ENCODE measurements around the gene HTRA3.

Gene HTRA3

DNA sequence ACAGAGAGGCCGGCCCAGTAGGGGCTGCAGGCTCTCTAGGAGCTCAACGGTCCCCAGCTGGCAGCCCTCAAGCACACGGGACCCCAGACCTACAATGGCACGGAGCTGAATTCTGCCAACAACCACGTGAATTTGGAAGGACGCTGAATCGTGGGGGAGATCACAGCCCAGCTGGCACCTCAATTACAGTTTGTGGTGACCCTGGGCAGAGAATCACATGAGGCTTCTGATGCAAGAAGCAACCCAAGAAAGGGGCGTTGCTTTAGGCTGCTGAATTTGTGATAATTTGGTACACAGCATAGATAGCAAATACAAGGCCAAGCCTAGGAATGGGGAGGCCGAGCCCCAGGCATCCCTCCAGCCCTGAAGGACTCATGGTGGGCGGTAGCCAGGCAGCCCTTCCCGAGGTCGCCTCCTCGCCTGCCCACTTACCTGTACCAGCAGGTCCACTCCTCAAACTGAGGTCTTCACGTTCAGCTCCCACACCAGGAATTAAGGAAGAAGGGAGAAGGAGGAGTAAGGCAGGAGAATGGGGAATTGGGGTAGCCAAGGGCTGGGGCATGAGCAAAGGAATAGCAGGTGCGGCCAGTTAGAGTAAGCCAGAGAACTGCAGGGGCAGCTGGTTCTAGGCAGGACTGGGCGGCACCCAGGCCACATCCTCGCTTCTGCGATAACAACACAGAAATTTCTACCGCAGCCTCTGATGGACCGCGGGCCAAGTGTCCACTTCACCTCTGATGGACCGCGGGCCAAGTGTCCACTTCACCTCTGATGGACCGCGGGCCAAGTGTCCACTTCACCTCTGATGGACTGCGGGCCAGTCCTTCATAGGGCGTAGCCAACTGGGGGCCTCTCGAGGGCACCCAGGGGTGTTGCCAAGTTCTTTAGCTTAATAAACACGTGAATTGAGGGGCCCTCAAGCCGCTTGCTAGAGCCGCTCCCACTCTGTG lies 23.4 kb upstream of the HTRA3 start:
- Histone ChIP-seq H3K27ac (peak overlapping the region in 4 of 21 experiments; percentile 60 to 88 (median 72)), H3K4me3 (no peak overlapping the region)

- no peak overlapping the region for H3K4me3 ChIP-seq
- peak overlapping the region in 9 of 21 experiments; percentile 3 to 88 (median 60) for H3K27ac ChIP-seq
Measured at GRCh38 chr4:8247047-8247930, 22.3 kb upstream of the HTRA3 start.

DNA sequence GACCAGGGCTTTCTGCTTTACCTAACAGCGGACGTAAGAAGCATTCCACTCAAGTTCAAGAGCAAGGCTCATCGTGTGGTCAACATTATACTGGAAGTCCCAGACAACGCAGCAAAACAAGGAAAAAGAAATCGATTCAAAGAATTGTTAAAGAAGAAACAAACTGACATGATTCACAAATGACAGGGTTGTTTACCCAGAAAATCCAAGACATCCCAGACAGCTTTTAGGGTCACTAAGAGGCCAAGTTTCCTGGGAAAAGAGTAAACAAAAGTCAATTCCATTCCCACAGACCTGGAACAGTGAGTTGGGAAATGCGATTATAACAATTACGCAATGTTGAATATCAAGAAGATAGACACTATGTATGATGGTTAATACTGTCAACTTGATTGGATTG lies 21.5 kb upstream of the HTRA3 start:
- H3K4me3 ChIP-seq: no peak overlapping the region
- H3K27ac ChIP-seq: peak overlapping the region in 6 of 21 experiments; percentile 3 to 88 (median 63)

DNA sequence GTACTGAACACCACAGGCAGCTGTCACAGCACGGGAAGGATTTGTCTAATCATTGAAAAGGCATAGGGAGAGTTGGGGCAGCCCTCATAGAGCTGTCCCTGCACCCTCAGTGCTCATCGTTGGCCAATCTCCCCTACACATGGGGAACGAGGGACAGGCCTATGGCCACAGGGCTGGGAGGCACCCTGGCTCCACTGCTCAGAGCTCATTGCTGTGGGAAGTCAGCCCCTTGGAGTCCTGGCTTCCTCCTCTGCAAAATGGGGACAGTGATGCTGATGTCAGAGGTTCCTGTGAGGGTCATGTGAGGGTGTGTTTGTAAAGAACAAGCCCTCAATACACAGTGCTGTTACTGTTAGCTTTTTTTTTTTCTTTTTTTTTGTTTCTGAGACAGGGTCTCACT lies 19.3 kb upstream of the HTRA3 start:
- H3K4me3 ChIP-seq: no peak overlapping the region
- no peak overlapping the region for H3K27ac ChIP-seq

DNA sequence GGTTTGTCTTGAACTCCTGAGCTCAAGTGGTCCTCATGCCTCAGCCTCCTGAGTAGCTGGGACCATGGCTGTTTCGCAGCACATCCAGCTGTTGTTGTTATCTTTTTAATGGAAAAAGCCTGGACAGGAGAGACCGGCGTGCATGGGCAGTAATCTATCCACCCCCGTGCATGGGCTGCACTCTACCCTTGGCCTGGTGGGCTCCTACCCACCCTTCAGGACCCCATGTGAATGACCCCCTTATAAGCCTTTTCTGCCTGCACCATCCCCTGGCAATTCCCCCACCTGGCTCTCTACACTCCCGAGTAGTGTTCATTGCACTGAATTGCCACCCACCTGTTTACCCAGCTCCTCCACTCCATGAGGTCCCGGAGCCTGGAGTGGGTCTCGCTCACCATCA lies 18.9 kb upstream of the HTRA3 start:
- H3K4me3 ChIP-seq: no peak overlapping the region
- no peak overlapping the region for H3K27ac ChIP-seq

DNA sequence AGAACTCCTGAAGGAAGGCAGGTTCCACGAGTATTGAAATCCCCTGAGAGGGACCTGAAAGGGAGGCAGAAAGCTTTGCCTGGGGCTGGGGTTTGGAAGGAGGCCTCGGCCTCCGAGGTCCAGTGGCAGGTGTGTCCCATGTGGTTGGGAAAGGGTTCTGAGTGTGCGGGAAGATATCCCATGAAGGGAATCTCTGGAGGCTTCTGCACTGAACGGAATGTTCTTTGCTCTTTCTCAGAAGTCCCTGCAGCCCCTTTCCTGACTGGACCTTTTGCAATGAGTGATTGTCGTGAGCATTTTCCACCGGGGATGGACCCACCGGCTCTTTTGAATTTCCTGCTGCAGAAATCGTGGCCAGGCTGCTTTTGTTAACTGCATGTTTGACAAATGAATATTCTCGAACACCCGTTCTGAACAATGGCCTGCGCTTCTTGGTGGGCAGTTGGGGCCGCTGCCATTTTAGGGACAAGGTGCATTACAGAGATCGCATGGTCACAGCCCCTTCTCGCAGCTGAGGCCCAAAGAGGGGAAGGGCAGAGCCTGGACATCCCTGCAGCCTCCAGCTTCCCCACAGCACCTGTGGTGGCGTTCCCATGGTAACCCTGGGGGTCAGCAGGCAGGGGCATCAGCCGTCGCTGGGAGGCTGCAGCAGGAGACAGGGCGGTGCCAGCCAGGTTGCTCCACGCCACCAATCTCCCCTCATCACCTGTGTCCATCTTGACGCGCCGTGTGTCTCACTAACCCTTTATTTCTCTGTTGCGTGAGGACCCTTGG lies 18.3 kb upstream of the HTRA3 start:
- H3K27ac ChIP-seq: no peak overlapping the region

GRCh38 chr4:8252301-8253173 lies 17.0 kb upstream of the HTRA3 start:
- Histone ChIP-seq H3K4me3 (no peak overlapping the region), H3K27ac (no peak overlapping the region)

More for the DNA sequence above, 18.3 kb upstream of the HTRA3 start:
- no peak overlapping the region for H3K4me3 ChIP-seq

- Histone ChIP-seq H3K4me3 (no peak overlapping the region), H3K27ac (peak overlapping the region in 2 of 21 experiments; percentile 19 to 39)
Measured at GRCh38 chr4:8254076-8254475, 15.5 kb upstream of the HTRA3 start.

GRCh38 chr4:8255698-8256441 lies 13.7 kb upstream of the HTRA3 start:
- no peak overlapping the region for H3K4me3 ChIP-seq
- H3K27ac ChIP-seq: peak overlapping the region in 7 of 21 experiments; percentile 11 to 75 (median 18)

GRCh38 chr4:8257854-8258253 lies 11.7 kb upstream of the HTRA3 start:
- no peak overlapping the region for H3K4me3 ChIP-seq
- H3K27ac ChIP-seq: no peak overlapping the region

DNA sequence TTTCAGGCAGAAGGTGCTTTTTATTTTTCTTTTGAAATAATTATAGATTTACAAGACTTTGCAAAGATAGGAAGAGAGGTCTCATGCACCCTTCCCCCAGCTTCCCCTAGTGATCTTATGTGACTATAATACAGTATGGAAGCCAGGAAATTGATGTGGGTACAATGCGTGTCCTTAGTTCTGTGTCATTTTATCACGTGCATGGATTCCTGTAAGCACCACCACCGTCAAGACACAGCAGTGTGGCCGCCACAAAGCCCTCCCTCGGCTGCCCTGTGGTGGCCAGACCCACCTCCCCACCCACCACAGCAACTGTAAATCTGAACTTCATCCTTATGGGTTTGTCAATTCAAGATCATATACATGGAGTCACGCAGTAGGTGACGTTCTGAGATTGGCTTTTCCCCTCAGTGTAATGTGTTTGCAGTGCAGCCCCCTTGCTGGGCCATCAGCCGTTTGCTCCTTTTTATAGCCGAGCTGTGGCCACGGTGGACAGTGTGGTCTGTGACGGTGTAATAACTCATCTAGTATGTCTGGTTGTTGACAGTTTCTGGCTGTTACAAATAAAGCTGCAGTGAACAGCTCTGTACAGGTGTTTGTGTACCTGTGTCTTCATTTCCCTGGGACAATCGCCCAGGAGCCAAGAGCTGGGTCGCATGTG lies 10.9 kb upstream of the HTRA3 start:
- Histone ChIP-seq H3K4me3 (no peak overlapping the region), H3K27ac (no peak overlapping the region)

DNA sequence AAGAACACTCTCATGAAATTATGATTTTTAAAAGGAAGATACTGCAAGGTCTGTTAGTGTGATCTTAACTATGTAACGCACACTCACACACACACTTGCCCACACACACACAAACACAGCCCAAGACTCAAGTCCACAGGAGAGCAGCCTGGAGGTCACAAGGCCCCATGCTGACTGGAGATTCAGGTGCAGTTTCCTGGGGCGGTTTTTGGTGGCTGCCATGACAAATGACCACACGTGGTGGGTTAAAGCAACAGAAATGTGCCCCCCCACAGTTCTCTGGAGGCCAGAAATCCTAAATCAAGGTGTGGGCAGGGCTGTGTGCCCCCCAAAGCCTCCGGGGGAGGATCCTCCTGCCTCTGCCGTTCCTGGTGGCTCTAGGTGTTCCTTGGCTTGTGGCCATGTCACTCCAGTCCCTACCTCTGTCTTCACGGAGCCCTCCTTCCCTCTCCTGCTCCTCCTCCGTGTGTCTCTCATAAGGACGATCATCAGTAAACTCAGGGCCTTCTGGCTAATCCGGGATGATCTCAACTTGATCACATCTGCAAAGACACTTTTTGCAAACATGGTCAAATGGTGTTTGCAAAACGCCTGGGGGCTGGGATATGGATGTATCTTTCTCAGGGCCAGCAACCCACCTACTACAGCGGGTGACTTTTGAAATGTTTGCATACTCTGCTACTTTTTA lies 9.7 kb upstream of the HTRA3 start:
- H3K4me3 ChIP-seq: no peak overlapping the region
- no peak overlapping the region for H3K27ac ChIP-seq

- Histone ChIP-seq H3K27ac (peak overlapping the region in 4 of 21 experiments; percentile 3 to 73 (median 45)), H3K4me3 (no peak overlapping the region)
Measured at GRCh38 chr4:8260656-8261111, 8.9 kb upstream of the HTRA3 start.

DNA sequence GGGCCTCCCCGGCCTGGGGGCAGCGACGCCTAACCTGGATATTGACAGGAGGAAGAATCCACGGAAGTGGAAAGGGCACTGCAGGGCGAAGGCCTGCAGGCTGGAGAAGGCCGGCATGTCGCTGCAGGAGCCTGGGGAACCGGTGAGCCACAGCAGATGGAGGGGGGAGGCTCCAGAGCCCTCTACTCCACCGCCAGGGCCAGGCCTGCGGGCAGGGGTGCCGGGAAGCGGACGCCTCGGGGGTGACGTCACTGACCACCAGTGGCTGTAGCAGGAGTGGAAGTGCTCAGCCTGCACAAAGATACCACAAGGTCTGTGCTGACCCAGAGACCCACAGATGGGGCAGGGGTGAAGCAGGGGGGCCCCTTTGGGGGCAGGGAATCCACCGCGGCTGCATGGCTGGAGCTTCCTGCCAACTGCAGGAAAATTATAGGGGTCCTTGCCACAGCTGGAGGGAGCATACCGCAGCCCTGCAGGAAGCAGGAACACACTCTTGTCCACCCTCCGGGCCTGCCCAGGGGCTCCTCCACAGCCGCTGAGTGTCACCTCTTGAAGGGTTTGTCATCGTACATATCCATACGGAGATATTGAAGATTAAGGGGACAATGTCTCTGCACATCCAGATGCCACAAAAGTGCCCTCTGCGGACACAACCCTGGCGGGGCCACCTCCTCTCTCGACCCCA lies 7.6 kb upstream of the HTRA3 start:
- H3K4me3 ChIP-seq: no peak overlapping the region
- H3K27ac ChIP-seq: no peak overlapping the region

- H3K27ac ChIP-seq: no peak overlapping the region
- no peak overlapping the region for H3K4me3 ChIP-seq
Measured at GRCh38 chr4:8262637-8263322, 6.8 kb upstream of the HTRA3 start.

- Histone ChIP-seq H3K4me3 (no peak overlapping the region), H3K27ac (no peak overlapping the region)
Measured at GRCh38 chr4:8263397-8263796, 6.2 kb upstream of the HTRA3 start.

Data from skin epidermis (tissue), 12 donors.